NCI-H2029 treated with DMSO at 0.1 percent for 48 hours (cell line): Measurements from ENCODE around the gene ZNF224.

Source experiments
- DNase-seq: peaks from one replicate; lab custom pipeline; 2025; lab: John Stamatoyannopoulos, UW

ZNF224 gene

GRCh38 chr19:44131955-44132354 lies 37.8 kb downstream of the ZNF224 start:
- DNase-seq: no peak

- peak; percentile 71 for DNase-seq
These were observed 47.3 kb downstream of the ZNF224 start, which contains the start of gene ZNF234 for GRCh38 chr19:44141191-44142058. Gene ZNF234 (plus strand): TSS chr19:44141554. CDS start chr19:44144633, 3,079 bp downstream.

- DNase-seq: no peak
These were observed 47.9 kb downstream of the ZNF224 start for GRCh38 chr19:44142059-44142433.

GRCh38 chr19:44149776-44150175 lies 55.6 kb downstream of the ZNF224 start:
- no peak for DNase-seq

- no peak for DNase-seq
These were observed 57.3 kb downstream of the ZNF224 start for GRCh38 chr19:44151491-44151890.

GRCh38 chr19:44156475-44156874 lies 62.3 kb downstream of the ZNF224 start:
- no peak for DNase-seq
